Nephron (organoid): ENCODE results near the gene SLC15A4.
A peak's percentile ranks its signal among the peaks of the same experiment; 100 is the strongest.
"Not testable (repeated sequence)": the region's sequence is repeated elsewhere in the genome, so short reads cannot be mapped to it uniquely, and the experiment has no call there.

Source experiments
- H3K27ac Mint-ChIP-seq, 3 experiments: 2 replicates each; pipeline ENCODE4 v1.8.0; 2020; ENCODE audit warnings: mixed read lengths in 3 of 3, mild to moderate bottlenecking in 2 of 3, moderate library complexity in 1 of 3
- H3K27me3 Mint-ChIP-seq: 2 replicates; pipeline ENCODE4 v1.8.0; 2021; ENCODE audit warnings: low read depth, mild to moderate bottlenecking, moderate library complexity, mixed read lengths
- H3K36me3 Mint-ChIP-seq: 2 replicates; pipeline ENCODE4 v1.8.0; 2020; ENCODE audit warnings: low read depth, mixed read lengths
- H3K4me1 Mint-ChIP-seq: 2 replicates; pipeline ENCODE4 v1.8.0; 2020; ENCODE audit warnings: mixed read lengths
- H3K4me3 Mint-ChIP-seq, 3 experiments: 2 replicates each; pipeline ENCODE4 v1.8.0; 2020; ENCODE audit warnings: mild to moderate bottlenecking in 3 of 3, mixed read lengths in 3 of 3, moderate library complexity in 2 of 3
- H3K9me3 Mint-ChIP-seq: 2 replicates; pipeline ENCODE4 v1.8.0; 2020; ENCODE audit warnings: mixed read lengths
- CTCF ChIP-seq, 3 experiments: fragments of 200-600 bp; sonication (generic); IDR thresholded peaks; one replicate each; pipeline ENCODE4 v1.5.0; 2021; ENCODE audit warnings: antibody characterized with exemption in 3 of 3; ENCODE audit not compliant: unreplicated experiment in 3 of 3

The SLC15A4 gene

GRCh38 chr12:128856035-128856790 is 32.5 kb upstream of the SLC15A4 start:
- Mint-ChIP-seq H3K27ac (no peak overlapping the region), H3K4me1 (peaks cover 6% of the 10 kb centered on the region), H3K4me3 (peak overlapping the region in 1 of 3 experiments; percentile 27), H3K9me3 (no peaks in the 10 kb centered on the region), H3K27me3 (peaks cover 33% of the 10 kb centered on the region), H3K36me3 (no peaks in the 10 kb centered on the region)
- TF ChIP-seq CTCF (IDR thresholded peaks at IDR 0.05; ENCODE audit: unreplicated experiment in 3 of 3): no peak

GRCh38 chr12:128853600-128854197 is 29.9 kb upstream of the SLC15A4 start:
- H3K27ac Mint-ChIP-seq: no peak overlapping the region
- no peaks in the 10 kb centered on the region for H3K36me3 Mint-ChIP-seq
- H3K4me3 Mint-ChIP-seq: peak overlapping the region; percentile 78 to 87 (median 85)
- peaks cover 6% of the 10 kb centered on the region for H3K4me1 Mint-ChIP-seq
- H3K27me3 Mint-ChIP-seq: peaks cover 35% of the 10 kb centered on the region
- H3K9me3 Mint-ChIP-seq: no peaks in the 10 kb centered on the region
- TF ChIP-seq CTCF (IDR thresholded peaks at IDR 0.05; ENCODE audit: unreplicated experiment in 3 of 3): no peak

- Mint-ChIP-seq H3K4me3 (peak within 1 kb of the TSS; percentile 78 to 87 (median 85)), H3K4me1 (peaks cover 6% of the 10 kb centered on the region), H3K9me3 (no peaks in the 10 kb centered on the region), H3K27me3 (peaks cover 35% of the 10 kb centered on the region), H3K36me3 (no peaks in the 10 kb centered on the region), H3K27ac (no peak within 1 kb of the TSS)
- no peak for TF ChIP-seq CTCF (IDR thresholded peaks at IDR 0.05; ENCODE audit: unreplicated experiment in 3 of 3)
Measured at GRCh38 chr12:128852885-128853599, 29.3 kb upstream of the SLC15A4 start, which contains the start of gene GLT1D1. GLT1D1 (plus strand) TSS chr12:128853478; CDS start chr12:128853582, 104 bp downstream.

- H3K27ac Mint-ChIP-seq: no peak overlapping the region
- TF ChIP-seq CTCF (IDR thresholded peaks at IDR 0.05; ENCODE audit: unreplicated experiment in 3 of 3): no peak
- H3K27me3 Mint-ChIP-seq: peaks cover 35% of the 10 kb centered on the region
- H3K4me1 Mint-ChIP-seq: peaks cover 6% of the 10 kb centered on the region
- H3K36me3 Mint-ChIP-seq: no peaks in the 10 kb centered on the region
- H3K4me3 Mint-ChIP-seq: peak overlapping the region; percentile 40 to 76 (median 65)
- H3K9me3 Mint-ChIP-seq: no peaks in the 10 kb centered on the region
Measured at GRCh38 chr12:128852026-128852698, 28.4 kb upstream of the SLC15A4 start.

GRCh38 chr12:128851429-128851828 is 27.7 kb upstream of the SLC15A4 start:
- H3K27ac Mint-ChIP-seq, H3K4me3 Mint-ChIP-seq, H3K36me3 Mint-ChIP-seq, H3K9me3 Mint-ChIP-seq, H3K4me1 Mint-ChIP-seq: not testable (repeated sequence)
- peaks cover 35% of the 10 kb centered on the region for H3K27me3 Mint-ChIP-seq

GRCh38 chr12:128850400-128850799 is 26.6 kb upstream of the SLC15A4 start:
- no peak for TF ChIP-seq CTCF (IDR thresholded peaks at IDR 0.05; ENCODE audit: unreplicated experiment in 3 of 3)

GRCh38 chr12:128849806-128850205 is 26.0 kb upstream of the SLC15A4 start:
- H3K27me3 Mint-ChIP-seq: peaks cover 32% of the 10 kb centered on the region
- not testable (repeated sequence) for H3K27ac Mint-ChIP-seq, H3K9me3 Mint-ChIP-seq, H3K4me1 Mint-ChIP-seq, H3K36me3 Mint-ChIP-seq, H3K4me3 Mint-ChIP-seq

More at GRCh38 chr12:128850400-128850799, 26.6 kb upstream of the SLC15A4 start:
- H3K4me1 Mint-ChIP-seq: peaks cover 6% of the 10 kb centered on the region
- H3K4me3 Mint-ChIP-seq: no peak overlapping the region
- H3K36me3 Mint-ChIP-seq: no peaks in the 10 kb centered on the region
- no peak overlapping the region for H3K27ac Mint-ChIP-seq
- H3K9me3 Mint-ChIP-seq: no peaks in the 10 kb centered on the region
- H3K27me3 Mint-ChIP-seq: peaks cover 32% of the 10 kb centered on the region
